Gastrocnemius medialis (tissue), 4 donors: ENCODE data around the gene CYYR1.

Source experiments
- CTCF ChIP-seq, 5 experiments: fragments of 450-650 bp in 3 of 5; fragments of 200-600 bp in 2 of 5; sonication (generic) in 2 of 5; IDR thresholded peaks in 4 of 5; conservative IDR thresholded peaks in 1 of 5; 1 replicate in 4 of 5; 2 replicates in 1 of 5; pipeline ENCODE4 v1.5.1; 2016 to 2019; ENCODE audit warnings: antibody characterized with exemption in 5 of 5, mild to moderate bottlenecking in 3 of 5, moderate library complexity in 3 of 5
- POLR2A ChIP-seq, 2 donors: fragments of 450-650 bp; IDR thresholded peaks; one replicate each; pipeline ENCODE4 v1.6.1; 2017; ENCODE audit warnings: antibody characterized with exemption in 2 of 2, mild to moderate bottlenecking in 2 of 2, moderate library complexity in 2 of 2

GRCh38 chr21:26490771-26491170, 82.3 kb downstream of the CYYR1 start:
- TF ChIP-seq CTCF (IDR thresholded peaks at IDR 0.05 in 4 of 5, conservative IDR thresholded peaks at IDR 0.05 in 1 of 5) (no peak), POLR2A (IDR thresholded peaks at IDR 0.05) (no peak)
